Activated CD4-positive, alpha-beta T cell treated with anti-CD3 and anti-CD28 coated beads, Interleukin-2, amount 10 ng/mL, durations not matched to agents 24 days and 14 days (primary cell): ENCODE results near the gene BCAT1. TPM values are rescaled to one million over a fixed set of nuclear protein-coding genes. Genes with fewer than 3 reads are reported as not detected.

Source experiments
- DNase-seq: peaks from one replicate; pipeline ENCODE4 v3.0.0; 2022
- H3K27ac Mint-ChIP-seq: one replicate; pipeline ENCODE4 v1.8.0; 2022; ENCODE audit warnings: mild to moderate bottlenecking, mixed read lengths
- H3K27me3 Mint-ChIP-seq: one replicate; pipeline ENCODE4 v1.8.0; 2022; ENCODE audit warnings: mixed read lengths
- H3K36me3 Mint-ChIP-seq: one replicate; pipeline ENCODE4 v1.8.0; 2022; ENCODE audit warnings: low read depth, mild to moderate bottlenecking, mixed read lengths
- H3K4me1 Mint-ChIP-seq: one replicate; pipeline ENCODE4 v1.8.0; 2021; ENCODE audit warnings: mixed read lengths
- H3K4me3 Mint-ChIP-seq: one replicate; pipeline ENCODE4 v1.8.0; 2022; ENCODE audit warnings: mild to moderate bottlenecking, moderate library complexity, mixed read lengths
- H3K9me3 Mint-ChIP-seq: one replicate; pipeline ENCODE4 v1.8.0; 2021; ENCODE audit warnings: mixed read lengths
- intact Hi-C: fragments of 100-400 bp; cut with micrococcal nuclease; formaldehyde crosslinking; loops from one replicate; pipeline ENCODE4 v1.15.1; 2023
- total RNA-seq: library from RNA; stranded (reverse); gene quantifications from 2 replicates; pipeline ENCODE4 v1.2.3, GENCODE V29; 2022

The BCAT1 gene
- total RNA-seq, 1 donor from 2014 or later, result 49.7 TPM

DNA sequence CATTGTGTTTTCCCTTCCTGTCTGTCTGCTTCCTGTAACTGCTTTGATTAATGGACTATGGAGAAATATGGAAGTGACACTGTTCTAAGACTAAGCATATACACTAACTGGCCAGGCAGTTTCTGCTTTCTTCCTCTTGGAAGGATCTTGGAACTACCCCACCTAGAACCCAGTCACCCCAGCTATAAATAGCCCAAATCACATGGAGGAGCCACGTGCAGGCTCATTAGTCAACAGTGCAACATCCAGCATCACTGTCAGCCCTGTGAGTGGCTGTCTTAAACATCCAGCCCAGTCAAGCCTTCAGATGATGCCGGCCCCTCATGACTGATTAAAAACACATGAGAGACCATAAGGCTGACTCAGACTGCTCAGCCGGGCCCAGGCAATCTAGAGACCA, 39.2 kb downstream of the BCAT1 start:
- Mint-ChIP-seq H3K4me3 (no peak overlapping the region), H3K36me3 (no peaks in the 10 kb centered on the region), H3K9me3 (no peaks in the 10 kb centered on the region), H3K4me1 (peaks cover 4% of the 10 kb centered on the region), H3K27me3 (no peaks in the 10 kb centered on the region), H3K27ac (no peak overlapping the region)
- intact Hi-C loops, result loop anchor here (10.0 kb wide), 1 partner anchor 185 kb away; no protein-coding TSS in a partner anchor
- no peak for DNase-seq

DNA sequence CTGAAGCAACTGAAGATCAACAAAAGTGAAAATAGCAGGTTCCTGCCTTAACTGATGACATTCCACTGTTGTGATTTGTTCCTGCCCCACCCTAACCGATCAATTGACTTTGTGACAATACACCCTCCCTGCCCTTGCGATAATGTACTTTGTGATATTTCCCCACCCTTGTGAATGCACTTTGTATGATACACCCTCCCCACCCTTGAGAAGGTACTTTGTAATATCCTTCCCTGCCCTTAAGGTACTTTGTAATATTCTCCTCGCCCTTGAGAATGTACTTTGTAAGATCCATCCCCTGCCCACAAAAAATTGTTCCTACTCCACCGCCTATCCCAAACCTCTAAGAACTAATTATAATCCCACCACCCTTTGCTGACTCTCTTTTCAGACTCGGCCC, 41.4 kb downstream of the BCAT1 start:
- DNase-seq, result no peak
- Mint-ChIP-seq H3K27ac (no peak overlapping the region), H3K27me3 (peaks cover 4% of the 10 kb centered on the region), H3K36me3 (no peaks in the 10 kb centered on the region), H3K4me3 (no peak overlapping the region), H3K9me3 (no peaks in the 10 kb centered on the region), H3K4me1 (peaks cover 13% of the 10 kb centered on the region)
- intact Hi-C loops, result loop anchor here (10.0 kb wide), 1 partner anchor 183 kb away; no protein-coding TSS in a partner anchor

DNA sequence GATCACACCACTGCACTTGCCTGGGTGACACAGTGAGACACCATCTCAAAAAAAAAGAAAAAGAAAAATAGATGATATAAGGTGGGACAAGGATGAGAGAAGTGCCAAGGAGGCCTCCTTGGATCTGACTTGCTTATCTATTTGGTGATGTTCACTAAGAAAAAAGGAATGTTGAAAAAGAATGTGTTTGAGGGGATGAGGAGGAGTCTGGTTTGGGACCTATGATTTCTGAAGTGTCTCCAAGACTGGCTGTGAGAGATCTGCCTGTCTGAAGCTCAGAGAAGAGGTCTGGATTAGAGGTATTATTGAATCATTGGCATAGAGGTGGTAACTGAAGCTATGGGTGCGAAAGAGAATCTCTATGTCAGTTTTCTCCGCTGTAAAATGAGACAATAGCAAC, 42.8 kb downstream of the BCAT1 start:
- peaks cover 23% of the 10 kb centered on the region for H3K4me1 Mint-ChIP-seq
- no peak for DNase-seq
- H3K36me3 Mint-ChIP-seq, result no peaks in the 10 kb centered on the region
- no peak overlapping the region for H3K27ac Mint-ChIP-seq
- H3K9me3 Mint-ChIP-seq, result no peaks in the 10 kb centered on the region
- no peak overlapping the region for H3K4me3 Mint-ChIP-seq
- intact Hi-C loops, result loop anchor here (10.0 kb wide), 1 partner anchor 181 kb away; no protein-coding TSS in a partner anchor
- peaks cover 4% of the 10 kb centered on the region for H3K27me3 Mint-ChIP-seq

DNA sequence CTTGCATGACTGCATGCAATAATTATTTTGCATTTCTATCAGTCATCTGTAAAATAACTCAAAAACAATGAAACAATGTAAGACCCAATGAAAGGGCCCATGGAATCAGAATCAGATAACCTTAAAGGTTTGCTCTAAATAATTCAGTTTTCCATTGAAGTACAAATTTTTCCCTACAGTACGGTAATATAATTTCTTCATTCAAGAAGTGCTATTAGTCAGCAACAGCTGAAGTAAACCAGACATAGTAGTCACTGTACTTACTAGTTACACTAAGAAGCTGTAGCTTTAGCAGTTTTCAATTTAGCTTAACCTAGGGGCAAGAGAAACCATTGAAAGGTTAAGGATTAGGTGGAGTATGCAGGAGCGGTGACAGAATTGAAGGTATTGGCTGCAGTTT, 43.5 kb downstream of the BCAT1 start:
- Mint-ChIP-seq H3K4me1 (peaks cover 27% of the 10 kb centered on the region), H3K9me3 (no peaks in the 10 kb centered on the region), H3K27ac (no peak overlapping the region), H3K36me3 (no peaks in the 10 kb centered on the region), H3K4me3 (no peak overlapping the region), H3K27me3 (peaks cover 4% of the 10 kb centered on the region)
- no peak for DNase-seq
- intact Hi-C loops, result loop anchor here (10.0 kb wide), 1 partner anchor 181 kb away; no protein-coding TSS in a partner anchor

DNA sequence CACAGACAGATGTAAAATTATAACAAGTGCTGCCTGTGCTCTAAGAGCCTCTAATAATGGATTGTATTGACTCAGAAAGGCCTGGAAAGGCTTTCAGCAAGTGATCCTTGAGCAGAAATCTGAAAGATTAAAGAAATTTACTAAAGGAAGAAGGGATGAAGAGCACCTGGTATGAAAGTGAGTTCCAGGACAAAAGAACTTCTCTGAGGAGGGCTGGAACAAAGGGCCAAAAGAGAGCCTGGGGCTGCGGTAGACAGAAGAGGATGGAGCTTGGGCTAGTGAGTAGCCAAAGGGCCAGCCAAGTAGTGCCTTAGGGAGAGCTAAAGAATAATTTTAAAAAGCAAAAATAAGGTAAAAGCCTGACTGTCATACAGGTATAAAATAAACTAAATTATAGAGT, 44.0 kb downstream of the BCAT1 start:
- Mint-ChIP-seq H3K4me3 (no peak overlapping the region), H3K27ac (no peak overlapping the region), H3K36me3 (no peaks in the 10 kb centered on the region), H3K9me3 (no peaks in the 10 kb centered on the region), H3K4me1 (peaks cover 29% of the 10 kb centered on the region), H3K27me3 (peaks cover 4% of the 10 kb centered on the region)
- intact Hi-C loops, result loop anchor here (5.0 to 10.0 kb wide), 2 partner anchors 180 to 417 kb away; no protein-coding TSS in a partner anchor
- DNase-seq, result no peak

DNA sequence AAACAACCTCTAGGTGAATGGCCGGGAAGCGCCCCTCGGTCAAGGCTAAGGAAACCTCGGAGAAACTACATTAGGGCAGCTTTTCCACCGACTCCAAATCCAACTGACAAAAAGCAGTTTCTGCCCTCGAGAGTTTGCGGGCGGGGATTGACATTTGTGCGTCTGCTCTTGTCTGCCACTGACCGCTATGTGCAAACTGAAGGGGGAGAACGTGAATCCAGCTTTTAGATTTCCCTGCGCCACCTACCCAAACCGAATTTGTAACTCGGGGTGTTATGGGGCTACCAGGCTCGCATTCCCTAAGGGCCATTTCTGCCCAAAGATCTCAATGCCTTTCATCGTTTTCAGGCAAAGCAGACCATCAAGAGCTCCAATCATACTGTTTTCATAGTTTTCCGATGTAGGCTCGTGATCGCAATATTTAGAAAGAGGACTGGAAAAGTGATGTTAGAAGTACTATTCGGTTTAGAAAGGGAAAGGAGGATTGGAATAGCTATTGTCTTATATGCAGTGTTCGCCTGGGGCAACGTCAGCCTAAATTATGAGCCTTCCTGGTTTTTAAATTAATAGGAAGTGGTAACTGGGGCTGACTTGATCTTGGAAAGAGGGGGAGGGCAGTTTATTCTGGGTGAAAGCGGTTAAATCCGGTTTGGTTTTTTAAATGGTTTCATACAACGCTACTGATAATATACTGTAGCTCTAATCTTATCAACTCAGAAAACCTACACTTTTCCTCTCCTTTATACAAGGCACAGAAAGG, 45.4 kb downstream of the BCAT1 start:
- Mint-ChIP-seq H3K27ac (peak overlapping the region; percentile 98), H3K9me3 (no peaks in the 10 kb centered on the region), H3K27me3 (peaks cover 4% of the 10 kb centered on the region), H3K4me3 (peak overlapping the region; percentile 98), H3K4me1 (peaks cover 35% of the 10 kb centered on the region), H3K36me3 (peaks cover 11% of the 10 kb centered on the region)
- intact Hi-C loops, result loop anchor here (2.0 to 10.0 kb wide), 3 partner anchors 149 to 419 kb away; a partner anchor contains a TSS
- no peak for DNase-seq

DNA sequence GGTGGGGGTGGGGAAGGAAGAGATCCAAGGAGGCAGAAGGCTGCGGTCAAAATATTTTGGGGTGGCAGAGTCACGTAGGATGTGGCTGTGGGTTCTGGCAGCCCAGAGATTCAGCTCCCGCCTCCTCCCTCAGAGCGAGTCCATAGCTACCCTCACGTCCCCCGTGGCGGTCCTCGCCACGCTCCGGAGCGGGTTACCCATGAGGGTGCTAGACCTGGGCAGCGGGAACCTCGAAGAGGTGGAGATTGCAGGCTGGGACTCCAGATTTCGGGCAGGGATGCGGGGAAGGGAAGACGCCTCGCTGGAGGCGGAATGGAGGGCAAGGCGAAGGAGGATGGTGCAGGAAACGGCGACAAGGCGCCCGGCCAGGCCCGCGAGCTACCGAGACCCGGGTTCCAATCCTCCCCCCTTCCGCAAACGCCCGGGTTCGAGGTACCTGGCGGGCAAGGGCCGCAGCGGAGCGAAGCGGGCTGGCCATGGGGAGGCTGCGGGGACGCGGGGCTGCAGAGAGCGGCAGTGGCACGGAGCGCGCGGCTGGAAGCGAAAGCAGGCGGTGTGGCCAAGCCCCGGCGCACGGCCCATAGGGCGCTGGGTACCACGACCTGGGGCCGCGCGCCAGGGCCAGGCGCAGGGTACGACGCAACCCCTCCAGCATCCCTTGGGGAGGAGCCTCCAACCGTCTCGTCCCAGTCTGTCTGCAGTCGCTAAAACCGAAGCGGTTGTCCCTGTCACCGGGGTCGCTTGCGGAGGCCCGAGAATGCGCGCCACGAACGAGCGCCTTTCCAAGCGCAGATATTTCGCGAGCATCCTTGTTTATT, 46.2 kb downstream of the BCAT1 start:
- intact Hi-C loops, result loop anchor here (2.0 to 10.0 kb wide), 3 partner anchors 150 to 420 kb away; a partner anchor contains a TSS
- peaks cover 4% of the 10 kb centered on the region for H3K27me3 Mint-ChIP-seq
- peak overlapping the region; percentile 98 for H3K27ac Mint-ChIP-seq
- H3K4me3 Mint-ChIP-seq, result peak overlapping the region; percentile 98
- H3K36me3 Mint-ChIP-seq, result peaks cover 12% of the 10 kb centered on the region
- H3K4me1 Mint-ChIP-seq, result peaks cover 35% of the 10 kb centered on the region
- DNase-seq, result peak; percentile 85
- no peaks in the 10 kb centered on the region for H3K9me3 Mint-ChIP-seq

DNA sequence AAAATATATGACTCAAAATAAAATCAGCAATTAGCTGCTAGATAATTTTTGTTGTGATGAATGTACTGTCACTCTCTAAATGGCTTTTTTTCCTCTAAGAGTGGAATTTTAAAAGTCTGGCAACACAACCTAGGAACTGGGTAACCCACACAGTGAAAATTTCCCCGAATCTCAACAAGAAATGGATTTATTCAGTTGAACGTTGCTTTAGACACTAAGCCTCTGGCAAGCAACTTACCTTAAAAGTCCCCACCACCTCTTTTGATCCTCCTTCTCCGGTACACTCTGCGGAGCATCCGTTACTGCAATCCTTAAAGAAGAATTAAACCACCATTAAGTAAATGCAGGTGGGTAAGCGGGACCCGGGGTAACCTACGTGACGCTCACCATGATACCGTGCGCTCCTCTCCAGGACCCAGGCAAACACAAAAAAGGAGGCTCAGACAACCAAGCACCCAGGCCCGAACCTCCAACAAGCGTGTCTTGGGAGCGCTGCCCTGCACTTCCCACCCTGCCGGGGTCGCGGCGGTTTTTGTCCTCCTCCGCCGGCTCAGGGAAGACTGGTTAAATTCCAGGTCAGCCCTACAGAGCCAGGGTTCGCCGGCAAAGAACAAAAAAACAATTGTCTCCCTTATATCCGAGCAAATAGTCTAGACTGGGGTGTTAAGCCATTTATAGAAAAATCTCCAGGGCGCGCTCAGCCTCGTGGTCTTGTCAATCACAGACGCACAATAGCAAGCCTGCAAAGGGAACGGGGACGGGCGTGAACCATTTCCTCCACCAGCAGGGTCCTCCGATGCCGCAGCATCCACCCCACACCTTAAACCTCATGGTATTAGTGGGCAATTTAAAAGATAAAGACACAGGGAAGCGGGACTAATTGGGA, 47.1 kb downstream of the BCAT1 start:
- Mint-ChIP-seq H3K36me3 (peaks cover 12% of the 10 kb centered on the region), H3K4me1 (peaks cover 35% of the 10 kb centered on the region), H3K27ac (peak overlapping the region; percentile 98), H3K4me3 (peak overlapping the region; percentile 98), H3K27me3 (peaks cover 4% of the 10 kb centered on the region), H3K9me3 (no peaks in the 10 kb centered on the region)
- DNase-seq, result peak; percentile 77
- intact Hi-C loops, result loop anchor here (1.0 to 10.0 kb wide), 7 partner anchors 17 to 420 kb away; a partner anchor contains a TSS

DNA sequence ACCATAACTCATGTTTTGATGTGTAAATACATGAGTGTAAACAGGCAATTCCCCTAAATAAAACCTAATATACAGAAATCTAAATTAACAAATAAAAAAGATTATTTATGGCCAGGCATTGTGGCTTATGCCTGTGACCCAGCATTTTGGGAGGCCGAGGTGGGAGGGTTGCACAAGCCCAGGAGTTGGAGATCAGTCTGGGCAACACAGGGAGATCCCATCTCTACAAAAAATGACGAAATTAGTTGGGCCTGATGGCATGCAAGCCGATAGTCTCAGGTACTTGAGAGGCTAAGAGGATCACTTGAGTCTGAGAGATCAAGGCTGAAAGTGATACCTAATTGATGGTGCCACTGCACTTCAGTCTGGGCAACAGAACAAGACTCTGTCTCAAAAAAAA, 48.7 kb downstream of the BCAT1 start:
- no peak for DNase-seq
- Mint-ChIP-seq H3K9me3 (no peaks in the 10 kb centered on the region), H3K27ac (peak overlapping the region; percentile 67), H3K4me1 (peaks cover 35% of the 10 kb centered on the region), H3K27me3 (peaks cover 5% of the 10 kb centered on the region), H3K4me3 (no peak overlapping the region), H3K36me3 (peaks cover 12% of the 10 kb centered on the region)
- intact Hi-C loops, result loop anchor here (5.0 to 10.0 kb wide), 2 partner anchors 175 to 422 kb away; no protein-coding TSS in a partner anchor

DNA sequence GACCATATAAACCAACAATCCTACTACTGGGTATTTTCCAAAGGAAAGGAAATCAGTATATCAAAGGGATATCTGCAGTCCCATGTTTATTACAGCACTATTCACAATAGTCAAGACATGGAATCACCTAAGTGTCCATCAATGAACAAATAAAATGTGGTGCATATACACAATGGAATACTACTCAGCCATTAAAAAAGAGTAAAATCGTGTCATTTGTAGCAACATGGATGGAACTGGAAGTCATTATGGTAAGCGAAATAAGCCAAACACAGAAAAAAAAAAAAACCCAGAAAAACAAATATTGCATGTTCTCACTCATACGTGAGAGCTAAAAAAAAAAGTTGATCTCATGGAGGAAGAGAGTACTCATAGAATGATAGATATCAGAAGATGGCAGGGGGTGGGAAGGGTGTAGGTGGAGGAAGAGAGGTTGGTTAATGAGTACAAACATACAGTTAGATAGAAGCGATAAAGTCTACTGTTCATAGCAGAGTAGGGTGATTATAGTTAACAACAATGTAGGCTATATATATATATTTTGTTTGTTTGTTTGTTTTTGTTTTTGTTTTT, 49.3 kb downstream of the BCAT1 start:
- peaks cover 5% of the 10 kb centered on the region for H3K27me3 Mint-ChIP-seq
- intact Hi-C loops, result loop anchor here (5.0 to 10.0 kb wide), 2 partner anchors 175 to 423 kb away; no protein-coding TSS in a partner anchor
- peaks cover 35% of the 10 kb centered on the region for H3K4me1 Mint-ChIP-seq
- peak overlapping the region; percentile 26 for H3K27ac Mint-ChIP-seq
- peak overlapping the region; percentile 3 for H3K4me3 Mint-ChIP-seq
- DNase-seq, result no peak
- peaks cover 12% of the 10 kb centered on the region for H3K36me3 Mint-ChIP-seq
- H3K9me3 Mint-ChIP-seq, result no peaks in the 10 kb centered on the region

DNA sequence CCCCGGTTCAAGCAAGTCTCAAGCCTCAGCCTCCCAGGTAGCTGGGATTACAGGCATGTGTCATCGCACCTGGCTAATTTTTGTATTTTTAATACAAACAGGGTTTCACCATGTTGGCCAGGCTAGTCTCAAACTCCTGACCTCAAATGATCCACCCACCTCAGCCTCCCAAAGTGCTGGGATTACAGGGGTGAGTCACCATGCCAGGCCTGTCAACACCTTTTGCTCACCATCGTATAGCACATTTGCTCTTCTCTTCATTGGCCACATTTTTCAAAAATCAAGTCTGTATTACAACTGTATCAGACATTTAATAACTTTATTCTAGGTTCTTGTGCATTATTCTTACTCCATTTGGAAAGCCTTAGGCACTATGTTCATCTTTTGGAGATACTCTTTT, 50.3 kb downstream of the BCAT1 start:
- Mint-ChIP-seq H3K27me3 (peaks cover 9% of the 10 kb centered on the region), H3K4me3 (no peak overlapping the region), H3K36me3 (peaks cover 15% of the 10 kb centered on the region), H3K9me3 (no peaks in the 10 kb centered on the region), H3K27ac (no peak overlapping the region), H3K4me1 (peaks cover 36% of the 10 kb centered on the region)
- peak; percentile 37 for DNase-seq
- intact Hi-C loops, result no loop called here

DNA sequence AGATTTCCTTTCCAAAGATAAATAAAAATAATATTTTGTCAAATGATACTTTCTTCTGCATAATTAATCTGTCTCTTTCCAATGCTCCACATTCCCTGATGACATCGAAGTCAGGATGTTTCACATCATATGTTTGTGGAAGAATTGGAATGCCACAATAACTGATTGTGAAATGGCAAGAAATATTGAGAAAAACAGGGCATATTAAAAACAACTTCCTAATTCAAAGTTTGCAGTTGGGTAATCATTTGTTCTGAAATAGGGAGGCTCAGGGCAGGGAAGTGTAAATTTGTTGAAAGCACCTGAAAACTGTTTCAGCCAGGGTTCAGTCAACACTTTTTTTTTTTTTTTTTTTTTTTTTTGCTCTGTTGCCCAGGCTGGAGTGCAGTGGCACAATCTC, 50.7 kb downstream of the BCAT1 start:
- H3K4me3 Mint-ChIP-seq, result no peak overlapping the region

DNA sequence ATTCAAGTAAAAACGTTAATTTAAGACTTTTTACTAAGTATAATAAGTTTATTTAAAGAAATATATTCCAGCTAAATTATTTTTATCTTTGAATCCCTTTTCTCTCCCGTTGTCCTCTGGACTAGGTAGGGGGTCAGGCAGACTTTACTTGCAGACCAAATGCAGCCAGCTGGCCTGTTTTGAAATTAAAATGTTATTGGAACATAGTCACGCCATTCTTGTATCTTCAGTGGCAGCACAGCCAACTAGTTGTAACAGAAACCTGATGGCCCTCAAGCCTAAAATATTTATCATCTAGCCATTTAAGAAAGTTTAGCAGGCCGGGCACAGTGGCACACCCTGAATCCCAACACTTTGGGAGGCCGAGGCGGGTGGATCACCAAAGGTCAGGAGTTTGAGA, 52.7 kb downstream of the BCAT1 start:
- H3K36me3 Mint-ChIP-seq, result peaks cover 17% of the 10 kb centered on the region
- no peaks in the 10 kb centered on the region for H3K9me3 Mint-ChIP-seq
- H3K27me3 Mint-ChIP-seq, result peaks cover 6% of the 10 kb centered on the region
- peaks cover 21% of the 10 kb centered on the region for H3K4me1 Mint-ChIP-seq
- intact Hi-C loops, result no loop called here
- no peak for DNase-seq
- no peak overlapping the region for H3K4me3 Mint-ChIP-seq
- no peak overlapping the region for H3K27ac Mint-ChIP-seq

More for the DNA sequence above, 50.7 kb downstream of the BCAT1 start:
- no peak overlapping the region for H3K27ac Mint-ChIP-seq
- intact Hi-C loops, result no loop called here
- H3K36me3 Mint-ChIP-seq, result peaks cover 15% of the 10 kb centered on the region
- no peak for DNase-seq
- H3K27me3 Mint-ChIP-seq, result peaks cover 6% of the 10 kb centered on the region
- H3K9me3 Mint-ChIP-seq, result no peaks in the 10 kb centered on the region
- H3K4me1 Mint-ChIP-seq, result peaks cover 33% of the 10 kb centered on the region
